GM18520 (cell line): ENCODE results near the gene HCK.

ENCODE experiments used
- ATAC-seq: cut with Tn5 transposase; IDR thresholded peaks from one replicate; pipeline ENCODE4 v1.9.1; 2021; ENCODE audit not compliant: unreplicated experiment

Gene HCK

DNA sequence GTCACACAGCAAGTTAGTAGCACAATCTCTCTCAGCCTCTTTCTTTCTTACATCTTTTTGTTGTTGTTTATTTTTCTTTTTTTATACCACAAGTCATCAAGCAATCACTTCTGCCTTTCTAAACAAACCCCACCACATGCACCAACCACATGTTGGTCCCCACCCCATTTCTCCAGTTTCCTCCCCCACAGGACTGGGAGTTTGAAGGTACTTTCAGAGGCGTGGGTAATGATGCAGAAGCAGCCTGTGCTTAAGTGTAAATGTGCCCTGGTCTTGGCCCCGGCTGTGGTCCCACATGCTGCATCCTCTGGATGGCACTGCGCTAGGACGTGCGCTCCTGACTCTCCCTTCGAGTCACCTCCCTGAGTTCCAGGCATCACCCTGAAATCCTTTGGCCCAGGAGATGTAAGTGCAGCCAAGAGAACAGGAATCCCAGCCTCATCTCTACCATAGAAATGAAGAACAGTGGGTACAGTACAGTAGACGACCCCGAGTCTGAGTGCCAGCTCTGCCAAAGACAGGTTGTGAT is 5.7 kb downstream of the HCK start:
- no peak for ATAC-seq

DNA sequence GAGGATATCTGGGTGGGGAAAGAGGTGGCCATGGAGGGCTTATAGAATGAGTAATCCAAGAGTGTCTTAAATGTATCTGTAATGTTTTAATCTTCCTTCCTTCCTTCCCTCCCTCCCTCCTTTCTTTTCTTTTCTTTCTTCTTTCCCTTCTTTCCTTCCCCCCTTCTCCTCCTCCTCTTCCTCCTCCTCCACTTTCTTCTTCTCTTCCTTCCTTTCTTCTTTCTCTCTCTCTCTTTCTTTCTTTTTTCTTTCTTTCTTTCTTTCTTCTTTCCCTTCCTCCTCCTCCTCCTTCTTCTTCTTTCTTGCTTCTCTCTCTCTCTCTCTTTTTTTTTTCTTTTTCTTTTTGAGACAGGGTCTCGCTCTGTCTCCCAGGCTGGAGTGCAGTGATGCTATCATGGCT is 7.1 kb downstream of the HCK start:
- ATAC-seq, result no peak

DNA sequence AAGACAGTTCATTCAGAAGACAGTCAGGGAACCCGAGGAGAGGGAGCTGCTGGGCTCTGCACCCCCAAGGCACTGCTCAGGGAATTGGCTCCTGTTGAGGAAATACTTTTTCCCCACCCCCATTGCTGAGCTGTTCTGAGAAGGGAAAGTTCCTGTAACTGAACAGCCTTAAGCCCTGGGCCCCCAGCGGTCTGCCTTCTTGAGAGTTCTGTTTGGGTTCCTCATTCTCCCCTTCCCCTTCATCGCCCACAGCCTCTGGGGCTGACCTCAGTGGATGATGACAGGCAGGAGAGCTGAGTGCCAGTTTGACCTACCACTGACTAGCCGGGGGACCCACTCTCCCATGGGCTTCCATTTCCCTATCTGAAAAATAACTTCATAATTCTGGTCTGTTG is 10.7 kb downstream of the HCK start:
- ATAC-seq, result no peak

DNA sequence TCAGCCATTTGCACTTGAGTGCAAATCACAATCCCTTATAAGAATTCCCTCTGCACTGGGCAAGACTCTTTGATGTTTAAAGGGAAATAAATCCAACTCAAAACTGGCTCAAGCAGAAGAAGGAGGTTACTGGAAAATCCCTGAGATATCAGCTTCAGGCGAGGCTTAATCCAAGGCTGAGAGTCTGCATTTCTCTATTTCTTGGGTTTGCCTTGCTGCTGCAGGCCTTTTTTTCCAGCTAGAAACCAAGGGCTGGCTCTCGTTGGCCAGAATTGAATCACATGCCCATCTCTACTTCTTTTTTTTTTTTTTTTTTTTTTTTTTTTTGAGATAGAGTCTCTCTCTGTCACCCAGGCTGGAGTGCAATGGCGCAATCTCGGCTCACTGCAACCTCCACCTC is 11.7 kb downstream of the HCK start:
- ATAC-seq, result no peak

DNA sequence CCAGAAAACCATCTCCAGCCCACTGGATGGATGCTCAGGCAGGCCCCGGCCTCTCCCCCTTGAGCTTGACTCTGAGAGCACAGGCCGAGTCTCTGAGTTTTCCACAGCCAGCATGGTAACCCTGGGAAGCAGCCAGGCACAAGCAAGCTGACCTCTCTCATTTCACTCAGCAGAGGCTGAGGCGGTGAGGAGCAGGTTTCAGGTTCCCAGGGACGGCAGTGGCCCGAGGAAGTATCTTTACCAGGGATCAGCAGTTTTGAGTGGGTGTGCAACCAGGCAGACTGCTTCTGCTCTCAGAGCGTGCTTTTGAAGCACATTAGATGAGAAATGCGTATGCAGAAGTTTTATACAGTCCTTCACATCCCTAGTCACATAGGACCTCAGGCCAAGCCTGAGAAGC is 12.6 kb downstream of the HCK start:
- no peak for ATAC-seq

DNA sequence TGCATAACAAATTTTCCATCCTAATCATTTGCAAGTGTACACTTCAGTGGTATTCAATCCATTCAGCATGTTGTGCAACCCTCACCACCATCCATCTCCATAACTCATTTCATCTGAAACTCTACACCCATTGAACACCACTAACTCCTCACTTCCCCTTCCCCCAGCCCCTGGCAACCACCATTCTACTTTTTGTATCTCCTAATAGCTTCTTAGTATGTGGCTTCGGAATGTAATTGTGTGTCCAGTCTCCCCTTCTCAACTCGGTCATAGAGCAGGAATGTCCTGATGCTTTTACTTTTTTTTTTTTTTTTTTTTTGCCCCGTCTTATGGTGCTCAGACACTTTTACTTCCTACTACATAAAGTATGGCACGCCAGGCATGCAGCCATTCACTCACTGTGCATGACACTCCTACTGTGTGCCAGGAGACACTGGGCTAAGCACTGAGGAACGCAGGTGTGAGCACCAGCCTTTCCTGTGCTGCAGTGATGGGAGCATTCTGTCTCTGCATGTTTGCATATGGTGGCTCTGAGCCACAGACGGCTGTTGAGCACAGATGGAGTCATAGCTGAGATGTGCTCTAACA is 15.3 kb downstream of the HCK start:
- no peak for ATAC-seq

DNA sequence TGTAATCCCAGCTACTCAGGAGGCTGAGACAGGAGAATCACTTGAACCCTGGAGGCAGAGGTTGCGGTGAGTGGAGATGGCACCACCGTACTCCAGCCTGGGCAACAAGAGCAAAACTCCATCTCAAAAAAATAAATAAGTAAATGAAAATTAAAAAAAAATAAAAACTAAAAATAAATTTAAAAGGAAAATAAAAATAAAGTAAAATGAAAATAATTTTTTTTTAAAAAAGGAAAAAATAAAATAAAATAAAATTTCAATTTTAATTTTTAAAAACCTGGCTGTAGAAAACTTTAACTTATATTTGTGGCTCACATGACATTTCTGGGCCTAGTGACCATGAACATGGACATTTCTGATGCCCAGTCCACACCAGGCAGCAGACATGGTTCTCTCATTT is 16.1 kb downstream of the HCK start:
- ATAC-seq, result no peak

DNA sequence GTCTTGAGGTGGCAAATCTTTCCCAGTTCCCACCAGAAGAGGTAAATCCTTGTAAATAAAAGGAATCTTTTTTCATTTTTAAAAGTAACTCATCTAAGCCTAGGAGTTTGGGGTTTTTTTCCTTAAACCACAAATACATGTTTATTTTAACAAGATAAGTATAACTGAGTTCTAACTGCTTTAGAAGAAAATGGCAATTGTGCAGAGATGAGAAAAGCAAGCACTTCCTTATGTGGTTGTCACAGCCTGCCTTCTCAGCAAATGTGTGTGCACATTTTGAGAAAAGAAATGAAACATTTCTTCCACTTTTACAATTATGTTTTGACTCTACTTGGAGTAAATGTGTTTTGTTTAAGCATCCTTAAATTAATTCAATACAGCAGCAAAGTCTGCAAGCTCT is 17.7 kb downstream of the HCK start:
- no peak for ATAC-seq

DNA sequence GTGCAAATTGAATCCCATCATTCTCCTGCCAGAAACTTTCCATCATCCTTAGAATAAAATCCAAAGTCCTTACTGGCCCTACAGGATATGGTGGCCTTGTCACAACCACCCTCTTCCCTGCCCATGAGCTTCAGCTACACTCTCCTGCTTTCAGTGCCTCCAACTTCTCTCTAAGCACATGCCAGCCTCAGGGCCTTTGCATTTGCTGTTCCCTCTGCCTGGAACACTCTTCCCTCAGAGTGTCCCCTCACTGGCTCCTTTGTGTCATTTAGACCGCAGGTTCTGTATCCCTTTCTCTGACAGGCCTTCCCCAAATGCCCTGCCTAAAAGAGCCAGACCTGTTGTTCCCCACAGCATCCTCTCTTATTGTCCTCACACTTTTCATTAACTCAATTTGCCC is 18.2 kb downstream of the HCK start:
- ATAC-seq, result no peak

DNA sequence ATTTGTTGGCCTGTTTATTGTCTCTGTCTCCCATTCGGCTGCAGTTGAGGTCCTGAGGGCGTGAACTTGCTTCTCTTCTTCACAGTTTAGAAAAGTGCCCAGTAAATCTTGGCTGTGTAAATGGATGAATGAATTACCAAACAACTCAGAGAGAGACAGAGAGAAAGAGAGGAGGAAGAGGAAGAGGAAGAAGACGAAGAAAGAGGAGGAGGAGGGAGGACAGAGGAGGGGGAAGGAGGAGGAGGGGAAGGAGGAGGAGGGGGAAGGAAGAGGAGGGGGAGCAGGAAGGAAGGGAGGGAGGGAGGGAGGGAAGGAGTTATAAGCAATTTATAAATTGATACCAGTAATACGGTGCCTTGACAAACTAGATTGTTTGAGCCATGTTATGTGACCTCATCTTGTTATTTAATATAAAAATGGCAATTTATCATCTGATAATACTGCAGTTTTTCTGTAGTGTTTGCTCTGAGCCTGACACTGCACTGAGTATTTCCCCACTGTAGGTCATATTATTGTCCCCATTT is 18.7 kb downstream of the HCK start:
- ATAC-seq, result no peak

DNA sequence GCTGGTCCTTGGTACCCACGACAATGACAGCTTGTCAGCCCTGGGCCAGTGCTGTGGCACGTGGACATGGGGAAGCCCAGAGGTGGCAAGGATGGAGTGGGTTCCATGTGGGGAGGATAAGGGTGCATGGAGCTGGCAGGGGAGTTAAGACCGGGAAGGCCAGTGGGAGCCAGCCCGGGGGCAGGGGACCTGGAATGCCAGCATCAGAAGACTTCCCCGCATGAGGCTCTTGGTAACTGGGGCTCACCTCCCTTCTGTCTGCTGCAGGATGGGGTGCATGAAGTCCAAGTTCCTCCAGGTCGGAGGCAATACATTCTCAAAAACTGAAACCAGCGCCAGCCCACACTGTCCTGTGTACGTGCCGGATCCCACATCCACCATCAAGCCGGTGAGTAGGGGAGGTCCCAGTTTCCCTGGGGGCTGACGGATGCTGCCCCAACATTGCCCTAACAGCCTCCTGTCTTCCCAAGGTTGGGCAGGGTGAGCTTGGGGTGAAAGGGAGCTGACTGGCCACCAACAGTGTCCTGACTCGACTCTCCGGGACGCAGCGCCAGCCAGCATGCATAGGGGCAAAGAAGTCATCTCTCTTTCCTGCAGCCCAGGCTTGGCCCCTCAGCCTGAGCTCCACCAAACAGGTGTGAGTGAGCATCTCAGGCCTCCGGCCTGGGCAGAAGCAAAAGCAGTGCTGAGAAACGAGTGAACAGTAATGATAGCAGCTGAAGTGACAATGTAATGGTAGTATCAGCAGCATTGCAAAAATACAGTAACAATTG is 19.5 kb downstream of the HCK start:
- no peak for ATAC-seq

DNA sequence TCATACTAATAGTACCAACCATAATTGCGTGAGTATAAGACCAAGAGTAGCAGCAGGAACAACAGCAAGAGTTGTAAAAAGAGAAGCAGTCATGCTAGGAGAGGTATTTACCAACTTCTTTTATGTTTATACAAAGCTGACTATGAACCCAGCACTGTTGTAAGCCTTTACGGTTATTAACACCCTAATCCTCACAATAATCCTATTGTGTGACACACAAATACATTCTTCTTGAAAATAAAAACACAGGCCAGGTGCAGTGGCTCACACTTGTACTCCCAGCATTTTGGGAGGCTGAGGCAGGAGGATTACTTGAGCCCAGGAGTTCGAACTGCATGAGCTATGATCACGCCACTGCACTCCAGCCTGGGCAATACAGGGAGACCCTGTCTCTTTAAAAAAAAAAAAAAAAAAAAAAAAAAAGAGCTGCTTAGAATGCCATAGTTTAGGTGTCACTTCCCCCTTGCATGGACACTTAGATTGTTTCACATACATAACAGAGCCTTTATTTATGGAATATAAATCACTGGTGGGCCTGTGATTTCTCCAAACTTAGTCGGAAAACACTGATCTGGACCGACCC is 20.2 kb downstream of the HCK start:
- ATAC-seq, result no peak

DNA sequence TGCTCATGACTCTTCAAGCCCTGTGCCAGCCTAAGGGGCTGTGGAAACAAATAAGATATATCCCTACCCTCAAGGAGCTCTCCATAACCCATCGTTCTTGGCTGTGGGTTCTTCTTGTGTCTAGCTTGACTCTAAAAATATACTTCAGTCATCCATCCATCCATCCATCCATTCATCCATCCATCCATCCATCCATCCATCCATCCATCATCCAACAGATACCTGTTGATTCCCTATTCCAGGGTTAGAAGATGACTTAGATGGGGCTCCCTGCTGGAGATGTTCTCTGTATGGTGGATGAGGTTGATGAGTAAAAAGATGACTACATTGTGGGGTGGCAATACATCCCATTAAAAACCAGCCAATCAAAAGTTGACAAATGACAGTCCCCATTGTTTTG is 23.5 kb downstream of the HCK start:
- no peak for ATAC-seq

DNA sequence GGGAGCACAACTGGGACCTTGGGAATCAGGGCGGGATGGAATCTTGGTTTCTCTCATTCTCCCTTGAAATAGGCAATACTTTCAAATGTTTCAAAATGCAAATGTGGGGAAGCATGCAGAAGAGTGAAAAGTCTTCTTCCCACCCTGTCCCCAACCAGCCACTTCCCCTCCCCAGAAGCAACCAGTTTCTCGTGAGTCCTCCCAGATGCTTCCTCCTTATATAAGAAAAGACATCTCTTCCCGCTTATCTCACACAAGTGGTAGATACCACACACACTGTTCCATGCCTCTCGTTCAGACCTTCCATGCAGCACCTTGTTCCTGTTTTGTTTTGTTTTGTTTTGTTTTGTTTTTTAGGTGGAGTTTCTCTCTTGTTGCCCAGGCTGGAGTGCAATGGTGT is 25.1 kb downstream of the HCK start:
- no peak for ATAC-seq

DNA sequence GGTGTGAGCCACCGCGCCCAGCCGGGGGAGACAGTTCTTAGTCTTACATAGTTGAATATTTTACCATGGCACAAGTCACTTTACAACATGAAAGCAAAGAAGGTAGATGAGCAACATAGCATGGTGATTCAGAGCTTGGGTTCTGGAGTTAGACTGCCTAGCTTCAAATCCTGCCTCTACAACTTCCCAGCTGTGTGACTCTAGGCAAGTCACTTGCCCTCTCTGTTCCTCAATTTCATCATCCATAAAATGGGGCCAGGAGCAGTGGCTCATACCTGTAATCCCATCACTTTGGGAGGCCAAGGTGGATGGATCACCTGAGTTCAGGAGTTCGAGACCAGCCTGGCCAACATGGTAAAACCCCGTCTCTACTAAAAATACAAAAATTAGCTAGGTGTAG is 26.3 kb downstream of the HCK start:
- no peak for ATAC-seq

DNA sequence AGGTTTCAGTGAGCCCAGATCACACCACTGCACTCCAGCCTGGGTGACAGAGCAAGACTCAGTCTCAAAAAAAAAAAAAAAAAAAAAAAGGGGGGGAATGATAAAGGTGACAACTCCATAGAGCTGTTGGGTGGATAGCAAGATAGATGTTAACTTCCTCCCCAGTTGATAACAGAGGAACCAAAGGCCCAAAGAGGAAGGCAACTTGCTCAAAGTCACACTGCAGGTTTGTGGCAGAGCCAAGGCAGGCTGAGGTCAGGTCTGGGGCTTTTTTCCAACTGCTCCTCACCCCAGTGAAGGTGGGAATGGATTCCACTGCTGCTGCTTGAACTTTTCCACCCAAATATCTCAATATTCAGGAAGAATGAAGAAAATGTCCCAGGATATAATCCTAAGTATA is 26.7 kb downstream of the HCK start:
- ATAC-seq, result no peak

DNA sequence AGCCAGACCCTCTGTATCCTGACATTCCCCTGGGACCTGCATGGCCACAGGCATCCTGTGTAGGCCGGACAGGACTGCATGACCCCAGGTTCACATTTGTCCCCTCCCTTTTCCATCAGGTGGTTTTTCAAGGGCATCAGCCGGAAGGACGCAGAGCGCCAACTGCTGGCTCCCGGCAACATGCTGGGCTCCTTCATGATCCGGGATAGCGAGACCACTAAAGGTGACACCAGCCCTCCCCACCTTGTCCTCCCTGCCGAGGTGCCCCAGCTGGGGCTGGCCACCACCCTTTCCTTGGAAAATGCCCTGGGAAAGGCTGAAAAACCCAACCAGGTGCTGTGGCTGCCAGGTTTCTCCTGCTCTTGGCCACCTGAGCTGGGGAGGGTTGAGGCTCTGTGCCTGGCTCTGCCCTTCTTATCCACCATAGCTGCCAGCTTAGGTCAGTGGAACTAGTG is 27.6 kb downstream of the HCK start:
- ATAC-seq, result no peak

DNA sequence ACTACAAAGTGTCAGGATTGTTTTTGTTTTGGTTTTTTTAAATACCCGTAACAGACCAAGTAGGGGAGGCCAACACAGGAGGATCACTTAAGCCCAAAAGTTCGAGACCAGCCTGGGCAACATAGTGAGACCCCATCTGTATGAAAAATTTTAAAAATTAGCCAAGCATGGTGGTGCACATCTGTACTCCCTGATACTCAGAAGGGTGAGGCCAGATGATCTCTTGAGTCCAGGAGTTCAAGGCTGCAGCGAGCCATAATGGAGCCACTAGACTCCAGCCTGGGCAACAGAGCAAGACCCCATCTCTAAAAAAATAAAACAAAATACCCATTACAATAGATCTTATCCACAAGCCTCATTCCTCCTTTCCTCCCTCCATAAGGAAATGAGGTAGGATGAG is 28.7 kb downstream of the HCK start:
- no peak for ATAC-seq

DNA sequence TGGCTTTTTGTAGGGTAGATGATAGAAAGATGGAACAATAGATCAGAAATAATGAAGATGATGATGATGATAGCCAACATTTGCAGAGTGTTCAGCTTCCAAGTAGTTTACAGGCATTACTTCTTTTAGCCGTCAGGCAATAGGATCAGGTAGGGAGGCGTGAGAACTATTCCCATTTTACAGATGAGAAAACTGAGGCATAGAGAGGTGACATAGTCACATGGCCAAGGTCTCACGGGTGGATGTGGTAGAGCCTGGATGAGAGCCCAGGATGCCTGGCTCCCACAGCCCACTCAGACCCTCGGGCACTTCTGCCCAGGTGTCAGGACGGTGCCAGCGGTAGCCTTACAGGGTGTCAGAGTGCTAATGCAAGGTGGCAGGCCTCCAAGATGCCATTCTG is 31.4 kb downstream of the HCK start:
- ATAC-seq, result no peak

DNA sequence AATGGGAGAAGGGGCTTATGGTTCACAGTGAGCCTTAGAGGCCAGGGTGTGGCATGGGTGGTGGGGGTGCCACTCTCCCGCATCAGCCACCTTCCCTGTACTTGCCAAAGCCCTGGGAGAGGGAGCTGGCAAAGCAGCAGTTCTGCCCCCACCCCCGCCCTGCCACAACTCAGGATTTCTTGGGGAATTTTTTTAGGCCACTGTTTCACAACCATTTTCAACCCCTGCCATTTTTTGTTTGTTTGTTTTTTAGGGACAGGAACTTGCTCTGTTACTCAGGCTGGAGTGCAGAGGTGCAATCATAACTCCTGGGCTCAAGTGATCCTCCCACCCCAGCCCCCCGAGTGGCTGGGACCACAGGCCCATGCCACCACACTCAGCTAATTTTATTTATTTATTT is 35.0 kb downstream of the HCK start:
- ATAC-seq, result no peak

DNA sequence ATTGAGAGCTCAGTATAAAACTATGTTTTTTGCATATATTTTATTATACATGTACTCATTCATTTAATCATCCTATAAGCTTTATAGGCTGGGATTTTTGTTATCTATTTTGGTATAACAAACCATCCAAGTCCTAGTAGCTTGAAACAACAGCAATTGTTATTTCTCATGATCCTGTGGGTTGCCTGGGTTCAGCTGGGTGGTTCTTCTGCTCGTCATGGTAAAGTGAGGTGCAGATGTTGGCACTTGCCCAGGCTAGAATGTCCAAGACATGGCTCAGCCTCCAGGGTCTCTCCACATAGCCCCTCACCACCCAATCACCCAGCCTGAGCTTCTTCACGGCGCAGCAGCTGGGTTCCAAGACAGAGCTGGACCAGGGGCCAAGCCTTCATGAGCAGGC is 36.7 kb downstream of the HCK start:
- no peak for ATAC-seq
